ENCODE data around the gene MYO5B.
"Not testable (repeated sequence)": the region's sequence is repeated elsewhere in the genome, so short reads cannot be mapped to it uniquely, and the experiment has no call there.

Gene MYO5B

GRCh38 chr18:49795612-49796552, 399.1 kb downstream of the MYO5B start:
- Histone ChIP-seq H3K9me3 (ENCODE audit: control insufficient read depth, insufficient read depth, low read depth, low read length) (peaks cover 2% of the 10 kb centered on the region; the same call in 1 of the 2 replicates), H3K27ac (ENCODE audit: low read depth, low read length) (no peak overlapping the region), H3K4me1 (ENCODE audit: control insufficient read depth, insufficient read depth, low read length) (peaks cover 4% of the 10 kb centered on the region; the same call in 1 of the 2 replicates), H3K36me3 (ENCODE audit: control insufficient read depth, insufficient read depth, low read length) (peaks cover 75% of the 10 kb centered on the region), H3K4me3 (ENCODE audit: low read depth, low read length) (no peak overlapping the region), H3K27me3 (ENCODE audit: control insufficient read depth, insufficient read depth, low read length) (no peaks in the 10 kb centered on the region), H3K9ac (ENCODE audit: low read length) (no peak overlapping the region)

- Histone ChIP-seq H3K36me3 (ENCODE audit: control insufficient read depth, insufficient read depth, low read length) (peaks cover 84% of the 10 kb centered on the region), H3K9ac (ENCODE audit: low read length) (no peak overlapping the region), H3K4me3 (ENCODE audit: low read depth, low read length) (no peak overlapping the region), H3K27me3 (ENCODE audit: control insufficient read depth, insufficient read depth, low read length) (no peaks in the 10 kb centered on the region), H3K27ac (ENCODE audit: low read depth, low read length) (no peak overlapping the region), H3K9me3 (ENCODE audit: control insufficient read depth, insufficient read depth, low read depth, low read length) (peaks cover 2% of the 10 kb centered on the region; the same call in 1 of the 2 replicates), H3K4me1 (ENCODE audit: control insufficient read depth, insufficient read depth, low read length) (peaks cover 4% of the 10 kb centered on the region; the same call in 1 of the 2 replicates)
These were observed 400.2 kb downstream of the MYO5B start for GRCh38 chr18:49794743-49795142.

- H3K36me3 ChIP-seq (ENCODE audit: control insufficient read depth, insufficient read depth, low read length), result peaks cover 86% of the 10 kb centered on the region
- not testable (repeated sequence) for H3K27me3 ChIP-seq (ENCODE audit: control insufficient read depth, insufficient read depth, low read length); H3K4me1 ChIP-seq (ENCODE audit: control insufficient read depth, insufficient read depth, low read length); H3K9ac ChIP-seq (ENCODE audit: low read length); H3K4me3 ChIP-seq (ENCODE audit: low read depth, low read length); H3K9me3 ChIP-seq (ENCODE audit: control insufficient read depth, insufficient read depth, low read depth, low read length); H3K27ac ChIP-seq (ENCODE audit: low read depth, low read length)
These were observed 405.3 kb downstream of the MYO5B start for GRCh38 chr18:49789560-49790134.

- no peak overlapping the region for H3K9ac ChIP-seq (ENCODE audit: low read length)
- no peaks in the 10 kb centered on the region for H3K4me1 ChIP-seq (ENCODE audit: control insufficient read depth, insufficient read depth, low read length)
- H3K4me3 ChIP-seq (ENCODE audit: low read depth, low read length), result no peak overlapping the region
- no peaks in the 10 kb centered on the region for H3K27me3 ChIP-seq (ENCODE audit: control insufficient read depth, insufficient read depth, low read length)
- H3K36me3 ChIP-seq (ENCODE audit: control insufficient read depth, insufficient read depth, low read length), result peaks cover 87% of the 10 kb centered on the region
- no peak overlapping the region for H3K27ac ChIP-seq (ENCODE audit: low read depth, low read length)
- H3K9me3 ChIP-seq (ENCODE audit: control insufficient read depth, insufficient read depth, low read depth, low read length), result no peaks in the 10 kb centered on the region
These were observed 406.5 kb downstream of the MYO5B start for GRCh38 chr18:49788327-49788898.

- no peak overlapping the region for H3K9ac ChIP-seq (ENCODE audit: low read length)
- H3K27me3 ChIP-seq (ENCODE audit: control insufficient read depth, insufficient read depth, low read length), result no peaks in the 10 kb centered on the region
- H3K9me3 ChIP-seq (ENCODE audit: control insufficient read depth, insufficient read depth, low read depth, low read length), result no peaks in the 10 kb centered on the region
- no peak overlapping the region for H3K4me3 ChIP-seq (ENCODE audit: low read depth, low read length)
- H3K4me1 ChIP-seq (ENCODE audit: control insufficient read depth, insufficient read depth, low read length), result no peaks in the 10 kb centered on the region
- peaks cover 85% of the 10 kb centered on the region for H3K36me3 ChIP-seq (ENCODE audit: control insufficient read depth, insufficient read depth, low read length)
- no peak overlapping the region for H3K27ac ChIP-seq (ENCODE audit: low read depth, low read length)
These were observed 408.8 kb downstream of the MYO5B start for GRCh38 chr18:49786019-49786720.

- Histone ChIP-seq H3K4me3 (ENCODE audit: low read depth, low read length) (no peak overlapping the region), H3K27ac (ENCODE audit: low read depth, low read length) (no peak overlapping the region), H3K9me3 (ENCODE audit: control insufficient read depth, insufficient read depth, low read depth, low read length) (no peaks in the 10 kb centered on the region), H3K9ac (ENCODE audit: low read length) (no peak overlapping the region), H3K36me3 (ENCODE audit: control insufficient read depth, insufficient read depth, low read length) (peaks cover 84% of the 10 kb centered on the region), H3K27me3 (ENCODE audit: control insufficient read depth, insufficient read depth, low read length) (no peaks in the 10 kb centered on the region), H3K4me1 (ENCODE audit: control insufficient read depth, insufficient read depth, low read length) (no peaks in the 10 kb centered on the region)
These were observed 410.3 kb downstream of the MYO5B start for GRCh38 chr18:49784427-49785185.

- not testable (repeated sequence) for H3K4me3 ChIP-seq (ENCODE audit: low read depth, low read length); H3K27ac ChIP-seq (ENCODE audit: low read depth, low read length); H3K4me1 ChIP-seq (ENCODE audit: control insufficient read depth, insufficient read depth, low read length); H3K27me3 ChIP-seq (ENCODE audit: control insufficient read depth, insufficient read depth, low read length); H3K9me3 ChIP-seq (ENCODE audit: control insufficient read depth, insufficient read depth, low read depth, low read length); H3K9ac ChIP-seq (ENCODE audit: low read length)
- peaks cover 75% of the 10 kb centered on the region for H3K36me3 ChIP-seq (ENCODE audit: control insufficient read depth, insufficient read depth, low read length)
These were observed 411.3 kb downstream of the MYO5B start for GRCh38 chr18:49783631-49784030.

- no peak overlapping the region for H3K9ac ChIP-seq (ENCODE audit: low read length)
- no peak overlapping the region for H3K4me3 ChIP-seq (ENCODE audit: low read depth, low read length)
- H3K27ac ChIP-seq (ENCODE audit: low read depth, low read length), result no peak overlapping the region
- peaks cover 36% of the 10 kb centered on the region for H3K36me3 ChIP-seq (ENCODE audit: control insufficient read depth, insufficient read depth, low read length)
- H3K9me3 ChIP-seq (ENCODE audit: control insufficient read depth, insufficient read depth, low read depth, low read length), result peaks cover 8% of the 10 kb centered on the region; the same call in 1 of the 2 replicates
- H3K4me1 ChIP-seq (ENCODE audit: control insufficient read depth, insufficient read depth, low read length), result no peaks in the 10 kb centered on the region
- H3K27me3 ChIP-seq (ENCODE audit: control insufficient read depth, insufficient read depth, low read length), result no peaks in the 10 kb centered on the region
These were observed 416.0 kb downstream of the MYO5B start for GRCh38 chr18:49778826-49779465.

Data from HUES6 (cell line).